H9 (cell line): ENCODE measurements around the gene ABHD12. TPM values are rescaled to one million over a fixed set of nuclear protein-coding genes. Genes with fewer than 3 reads are reported as not detected.

Experiments
- DNase-seq: peaks from one replicate; pipeline ENCODE4 v3.0.0-alpha.2; 2017
- H2AFZ ChIP-seq: one replicate; pipeline ENCODE4 v1.6.1; 2013; ENCODE audit warnings: mild to moderate bottlenecking, low read length, control low read depth, moderate library complexity
- H2AK5ac ChIP-seq: 2 replicates; pipeline ENCODE4 v1.6.1; 2013; ENCODE audit warnings: low read length, control low read depth, mixed read lengths; ENCODE audit not compliant: insufficient read length
- H2BK120ac ChIP-seq: one replicate; pipeline ENCODE4 v1.6.1; 2013; ENCODE audit warnings: low read depth, mild to moderate bottlenecking, low read length, control low read depth, inconsistent platforms; ENCODE audit not compliant: poor library complexity, severe bottlenecking
- H2BK12ac ChIP-seq: 2 replicates; pipeline ENCODE4 v1.6.1; 2013; ENCODE audit warnings: low read length, control low read depth, mixed read lengths, low read depth; ENCODE audit not compliant: insufficient read length
- H2BK15ac ChIP-seq: 2 replicates; pipeline ENCODE4 v1.6.1; 2013; ENCODE audit warnings: low read depth, low read length, control low read depth
- H2BK20ac ChIP-seq: one replicate; pipeline ENCODE4 v1.6.1; 2013; ENCODE audit warnings: low read depth, mild to moderate bottlenecking, low read length, control low read depth, inconsistent platforms; ENCODE audit not compliant: poor library complexity, severe bottlenecking
- H2BK5ac ChIP-seq: 2 replicates; pipeline ENCODE4 v1.6.1; 2013; ENCODE audit warnings: low read length, control low read depth, mixed read lengths; ENCODE audit not compliant: insufficient read length
- H3K14ac ChIP-seq: 2 replicates; pipeline ENCODE4 v1.6.1; 2013; ENCODE audit warnings: low read length, control low read depth; ENCODE audit not compliant: insufficient read depth
- H3K18ac ChIP-seq: 2 replicates; pipeline ENCODE4 v1.6.1; 2013; ENCODE audit warnings: low read depth, mild to moderate bottlenecking, mixed read lengths, low read length, control low read depth; ENCODE audit not compliant: insufficient read length
- H3K23ac ChIP-seq: 2 replicates; pipeline ENCODE4 v1.6.1; 2013; ENCODE audit warnings: low read length, control low read depth, mixed read lengths, low read depth; ENCODE audit not compliant: insufficient read length
- H3K23me2 ChIP-seq: 2 replicates; pipeline ENCODE4 v1.6.1; 2013; ENCODE audit warnings: low read depth, mild to moderate bottlenecking, mixed read lengths, low read length, control low read depth; ENCODE audit not compliant: insufficient read length, poor library complexity, severe bottlenecking
- H3K27ac ChIP-seq: 2 replicates; pipeline ENCODE4 v1.5.1; 2013; ENCODE audit warnings: low read length, control low read depth, mixed read lengths, low read depth; ENCODE audit not compliant: insufficient read length
- H3K27me3 ChIP-seq: 2 replicates; pipeline ENCODE4 v1.6.1; 2013; ENCODE audit warnings: low read length, control low read depth, inconsistent platforms; ENCODE audit not compliant: insufficient read depth
- H3K4ac ChIP-seq: 2 replicates; pipeline ENCODE4 v1.6.1; 2013; ENCODE audit warnings: low read depth, mild to moderate bottlenecking, control low read depth, inconsistent platforms, low read length, moderate library complexity
- H3K4me1 ChIP-seq: 2 replicates; pipeline ENCODE4 v1.6.1; 2013; ENCODE audit warnings: low read length, control low read depth, inconsistent platforms; ENCODE audit not compliant: insufficient read depth
- H3K4me2 ChIP-seq: 2 replicates; pipeline ENCODE4 v1.6.1; 2013; ENCODE audit warnings: low read length, control low read depth, mixed read lengths; ENCODE audit not compliant: insufficient read length, insufficient read depth
- H3K56ac ChIP-seq: 2 replicates; pipeline ENCODE4 v1.6.1; 2013; ENCODE audit warnings: low read depth, mild to moderate bottlenecking, mixed read lengths, low read length, control low read depth; ENCODE audit not compliant: insufficient read length
- H3K79me1 ChIP-seq: 2 replicates; pipeline ENCODE4 v1.6.1; 2013; ENCODE audit warnings: low read depth, mild to moderate bottlenecking, moderate library complexity, low read length, control low read depth, inconsistent platforms; ENCODE audit not compliant: insufficient read depth, poor library complexity, severe bottlenecking
- H3K79me2 ChIP-seq: 2 replicates; pipeline ENCODE4 v1.6.1; 2013; ENCODE audit warnings: low read length, control low read depth, inconsistent platforms; ENCODE audit not compliant: insufficient read depth
- H3K9ac ChIP-seq: 2 replicates; pipeline ENCODE4 v1.6.1; 2013; ENCODE audit warnings: low read length, control low read depth, mixed read lengths; ENCODE audit not compliant: insufficient read length; ENCODE audit errors: extremely low read depth
- H3K9me3 ChIP-seq: one replicate; pipeline ENCODE4 v1.6.1; 2013; ENCODE audit warnings: low read depth, low read length, inconsistent platforms; ENCODE audit not compliant: control insufficient read depth
- H3T11ph ChIP-seq: one replicate; pipeline ENCODE4 v1.6.1; 2013; ENCODE audit warnings: mild to moderate bottlenecking, low read length, control low read depth, inconsistent platforms
- H4K20me1 ChIP-seq: one replicate; pipeline ENCODE4 v1.6.1; 2013; ENCODE audit not compliant: control insufficient read depth, insufficient read length, insufficient read depth
- H4K5ac ChIP-seq: 2 replicates; pipeline ENCODE4 v1.6.1; 2013; ENCODE audit warnings: low read depth, mild to moderate bottlenecking, mixed read lengths, low read length, control low read depth; ENCODE audit not compliant: insufficient read length
- H4K8ac ChIP-seq: replicated peaks from 2 replicates; pipeline ENCODE4 v1.6.1; 2013; ENCODE audit warnings: low read length, control low read depth, mixed read lengths, low read depth; ENCODE audit not compliant: insufficient read length
- H4K91ac ChIP-seq: 2 replicates; pipeline ENCODE4 v1.6.1; 2013; ENCODE audit warnings: low read depth, mild to moderate bottlenecking, moderate library complexity, mixed read lengths, low read length, control low read depth; ENCODE audit not compliant: insufficient read length
- H3K27ac Mint-ChIP-seq, 3 experiments: 2 replicates in 2 of 3; 3 replicates in 1 of 3; pipeline ENCODE4 v1.8.0; 2020 to 2021; ENCODE audit warnings: mixed read lengths in 3 of 3, mild to moderate bottlenecking in 1 of 3, moderate library complexity in 1 of 3
- H3K27me3 Mint-ChIP-seq: 2 replicates; pipeline ENCODE4 v1.8.0; 2021; ENCODE audit warnings: low read depth, mild to moderate bottlenecking, moderate library complexity, mixed read lengths
- H3K36me3 Mint-ChIP-seq, 3 experiments: 2 replicates in 2 of 3; 3 replicates in 1 of 3; pipeline ENCODE4 v1.8.0; 2020 to 2021; ENCODE audit warnings: low read depth in 3 of 3, mixed read lengths in 3 of 3; ENCODE audit not compliant: insufficient read depth in 1 of 3
- H3K4me1 Mint-ChIP-seq, 2 experiments: 2 replicates each; pipeline ENCODE4 v1.8.0; 2020; ENCODE audit warnings: mixed read lengths in 2 of 2
- H3K4me3 Mint-ChIP-seq, 2 experiments: 2 replicates in 1 of 2; 3 replicates in 1 of 2; pipeline ENCODE4 v1.8.0; 2020 to 2021; ENCODE audit warnings: mild to moderate bottlenecking in 2 of 2, mixed read lengths in 2 of 2, moderate library complexity in 1 of 2
- H3K9me3 Mint-ChIP-seq, 2 experiments: 2 replicates in 1 of 2; 3 replicates in 1 of 2; pipeline ENCODE4 v1.8.0; 2020; ENCODE audit warnings: mild to moderate bottlenecking in 2 of 2, mixed read lengths in 2 of 2, moderate library complexity in 1 of 2
- WGBS: extraction: QIAGEN DNeasy Blood & Tissue Kit; methylation state at CpG from one replicate; pipeline ENCODE4 v1.1.7; 2013; ENCODE audit warnings: missing lambda C conversion rate, low lambda C conversion rate, mixed read lengths; ENCODE audit not compliant: insufficient read length; ENCODE audit errors: extremely low coverage; 5-methylcytosine and 5-hydroxymethylcytosine counted together
- total RNA-seq: library from RNA; stranded (reverse); gene quantifications from 2 replicates; pipeline ENCODE4 v1.2.1, GENCODE V29; 2021
- TF ChIP-seq, protein P1 (sequence below): fragments of 200-600 bp; sonication (generic); conservative IDR thresholded peaks from 3 replicates; pipeline ENCODE4 v1.8.0; 2021; ENCODE audit warnings: antibody characterized with exemption, mild to moderate bottlenecking

The ABHD12 gene
- total RNA-seq, 1 experiment from 2014 or later: 54.4 TPM

DNA sequence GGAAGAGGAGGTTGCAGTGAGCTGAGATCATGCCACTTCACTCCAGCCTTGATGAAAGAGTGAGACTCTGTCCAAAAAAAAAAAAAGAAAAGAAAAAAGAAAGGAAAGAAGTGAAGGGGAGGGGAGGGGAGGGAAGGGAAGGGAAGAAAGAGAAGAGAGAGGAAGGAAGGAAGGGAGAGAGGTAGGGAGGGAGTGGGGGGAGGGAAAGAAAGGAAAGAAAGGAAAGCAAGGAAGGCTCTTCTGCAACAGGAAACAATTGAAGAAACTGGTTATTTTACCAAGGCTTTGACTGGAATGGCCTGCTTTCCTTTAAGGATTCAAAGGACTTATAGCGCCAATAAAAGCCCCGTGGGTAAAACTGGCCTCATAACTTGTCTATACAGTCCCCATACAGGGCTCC lies 64.6 kb downstream of the ABHD12 start:
- H3K4me1 ChIP-seq: peaks cover 6% of the 10 kb centered on the region
- no peak overlapping the region for H2BK20ac ChIP-seq
- no peak overlapping the region for H4K8ac ChIP-seq
- H3K27ac Mint-ChIP-seq: no peak overlapping the region
- peaks cover 6% of the 10 kb centered on the region for H3K79me1 ChIP-seq
- H2AK5ac ChIP-seq: no peak overlapping the region
- no peaks in the 10 kb centered on the region for H4K20me1 ChIP-seq
- peaks cover 21 to 23% of the 10 kb centered on the region in 2 experiments for H3K4me1 Mint-ChIP-seq
- H3K79me2 ChIP-seq: peaks cover 3% of the 10 kb centered on the region; the same call in 1 of the 2 replicates
- no peak overlapping the region for H2AFZ ChIP-seq
- WGBS: no CpG with 5 or more reads among the region's 2 CpGs
- H4K91ac ChIP-seq: no peak overlapping the region
- H3K4me2 ChIP-seq: no peak overlapping the region
- H4K5ac ChIP-seq: no peak overlapping the region
- H3K4ac ChIP-seq: no peak overlapping the region
- TF ChIP-seq, protein P1, sequence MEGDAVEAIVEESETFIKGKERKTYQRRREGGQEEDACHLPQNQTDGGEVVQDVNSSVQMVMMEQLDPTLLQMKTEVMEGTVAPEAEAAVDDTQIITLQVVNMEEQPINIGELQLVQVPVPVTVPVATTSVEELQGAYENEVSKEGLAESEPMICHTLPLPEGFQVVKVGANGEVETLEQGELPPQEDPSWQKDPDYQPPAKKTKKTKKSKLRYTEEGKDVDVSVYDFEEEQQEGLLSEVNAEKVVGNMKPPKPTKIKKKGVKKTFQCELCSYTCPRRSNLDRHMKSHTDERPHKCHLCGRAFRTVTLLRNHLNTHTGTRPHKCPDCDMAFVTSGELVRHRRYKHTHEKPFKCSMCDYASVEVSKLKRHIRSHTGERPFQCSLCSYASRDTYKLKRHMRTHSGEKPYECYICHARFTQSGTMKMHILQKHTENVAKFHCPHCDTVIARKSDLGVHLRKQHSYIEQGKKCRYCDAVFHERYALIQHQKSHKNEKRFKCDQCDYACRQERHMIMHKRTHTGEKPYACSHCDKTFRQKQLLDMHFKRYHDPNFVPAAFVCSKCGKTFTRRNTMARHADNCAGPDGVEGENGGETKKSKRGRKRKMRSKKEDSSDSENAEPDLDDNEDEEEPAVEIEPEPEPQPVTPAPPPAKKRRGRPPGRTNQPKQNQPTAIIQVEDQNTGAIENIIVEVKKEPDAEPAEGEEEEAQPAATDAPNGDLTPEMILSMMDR: no peak
- H3K4me3 Mint-ChIP-seq: no peak overlapping the region
- no peak overlapping the region for H3K18ac ChIP-seq
- H3T11ph ChIP-seq: no peak overlapping the region
- H3K14ac ChIP-seq: no peak overlapping the region
- H3K27me3 Mint-ChIP-seq: no peaks in the 10 kb centered on the region
- no peak overlapping the region for H3K9ac ChIP-seq
- H3K23ac ChIP-seq: no peak overlapping the region
- H2BK5ac ChIP-seq: no peak overlapping the region
- H3K27ac ChIP-seq: no peak overlapping the region
- H2BK120ac ChIP-seq: no peak overlapping the region
- H3K36me3 Mint-ChIP-seq: peaks cover 20 to 40% (median 35%) of the 10 kb centered on the region in 3 experiments
- no peaks in the 10 kb centered on the region for H3K27me3 ChIP-seq
- no peaks in the 10 kb centered on the region for H3K23me2 ChIP-seq
- peaks cover 12 to 14% of the 10 kb centered on the region in 2 experiments for H3K9me3 Mint-ChIP-seq
- no peak for DNase-seq
- no peak overlapping the region for H2BK15ac ChIP-seq
- H2BK12ac ChIP-seq: no peak overlapping the region
- H3K9me3 ChIP-seq: no peaks in the 10 kb centered on the region
- no peak overlapping the region for H3K56ac ChIP-seq
